GM21367 (cell line): ENCODE results near the gene HECTD4.

Experiments used
- ATAC-seq: cut with Tn5 transposase; IDR thresholded peaks from one replicate; pipeline ENCODE4 v1.9.1; 2021; ENCODE audit not compliant: unreplicated experiment

The HECTD4 gene

DNA sequence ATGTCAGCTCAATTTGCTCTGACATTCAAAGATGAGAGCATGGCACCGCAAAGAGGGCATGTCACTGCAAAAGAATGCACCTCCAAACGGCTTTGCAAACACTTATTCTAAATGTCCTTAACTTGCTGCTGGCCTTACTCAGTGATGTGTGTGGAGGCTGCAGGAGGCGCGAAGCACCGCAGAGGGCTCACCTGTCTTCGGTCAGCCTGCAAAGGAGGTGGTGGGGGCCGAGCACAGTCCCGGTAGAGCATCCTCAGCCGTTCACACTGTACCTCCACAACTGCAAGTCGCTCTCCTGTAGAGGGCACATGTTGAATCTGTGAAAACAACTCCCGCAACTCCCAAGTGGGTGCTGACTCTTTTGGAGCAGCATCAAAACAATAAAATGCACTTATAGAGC lies 163.0 kb downstream of the HECTD4 start:
- no peak for ATAC-seq

DNA sequence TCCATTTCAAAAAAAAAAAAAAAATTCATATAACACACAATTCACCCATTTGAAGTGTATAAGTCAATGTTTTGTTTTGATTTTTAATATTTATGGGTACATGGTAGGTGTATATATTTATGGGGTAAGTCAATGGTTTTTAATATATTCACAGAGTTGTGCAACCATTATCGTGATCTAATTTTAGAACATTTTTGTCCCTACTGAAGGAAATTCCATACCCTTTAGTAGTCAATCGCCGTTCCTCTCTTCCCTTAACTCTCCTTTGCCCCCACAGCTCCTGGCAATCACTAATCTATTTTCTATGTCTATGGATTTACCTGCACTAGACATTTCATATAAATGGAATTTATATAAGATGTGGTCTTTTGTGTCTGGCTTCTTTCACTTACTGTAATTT lies 164.1 kb downstream of the HECTD4 start:
- no peak for ATAC-seq

DNA sequence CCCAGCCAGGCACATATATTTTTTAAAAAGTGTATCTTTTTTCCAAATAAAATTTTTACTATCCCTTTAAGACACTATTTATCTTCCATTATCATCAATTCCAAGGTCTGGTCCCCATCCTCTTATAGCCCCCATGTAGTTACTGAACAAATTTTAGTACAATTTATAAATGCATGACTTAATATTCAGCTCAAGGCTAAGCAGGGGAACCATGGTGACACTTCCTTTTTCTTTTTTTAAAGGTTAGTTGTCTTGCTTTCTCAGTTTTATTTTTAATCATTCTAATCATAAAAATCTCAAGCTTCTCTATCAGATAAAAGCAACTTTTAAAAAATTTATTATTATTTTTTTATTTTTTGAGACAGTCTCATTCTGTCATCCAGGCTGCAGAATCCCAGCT lies 164.6 kb downstream of the HECTD4 start:
- no peak for ATAC-seq

DNA sequence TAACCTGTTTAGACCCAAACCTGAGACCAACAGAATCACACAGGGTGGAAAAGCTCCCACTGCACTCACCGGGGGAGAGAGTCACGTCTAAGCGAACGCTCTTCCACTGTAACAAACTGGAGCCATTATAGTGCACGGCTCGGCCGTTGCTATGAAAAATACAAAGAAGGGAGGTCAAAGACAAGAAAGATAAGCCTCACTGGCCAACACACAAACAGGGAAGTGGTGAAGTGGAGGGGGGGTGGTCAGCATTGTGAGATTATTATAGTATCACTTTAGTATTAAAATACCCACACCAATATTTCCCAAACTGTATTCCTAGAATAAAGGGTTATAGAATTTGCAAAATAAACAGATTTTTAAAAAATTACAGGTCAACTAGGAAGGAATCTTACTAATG lies 166.0 kb downstream of the HECTD4 start:
- ATAC-seq, result no peak

DNA sequence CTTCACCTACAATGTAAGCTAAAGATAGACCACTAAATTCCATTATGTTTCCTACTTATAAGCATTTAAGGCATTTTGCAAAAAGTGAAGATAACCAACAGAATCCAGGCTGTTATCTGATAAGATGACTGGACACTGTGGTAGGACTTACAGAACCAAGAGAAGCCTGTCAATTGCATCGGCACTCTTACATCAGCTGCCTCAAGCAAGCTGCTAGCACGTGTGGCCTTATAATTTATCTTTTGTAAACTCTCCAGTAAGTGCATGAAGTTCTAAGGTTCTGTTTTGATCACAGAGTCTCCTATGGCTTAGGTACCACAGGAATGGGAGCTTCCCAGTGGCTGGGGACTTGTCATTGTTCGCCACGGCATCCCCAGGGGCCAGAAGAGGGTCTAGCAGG lies 168.2 kb downstream of the HECTD4 start:
- no peak for ATAC-seq

DNA sequence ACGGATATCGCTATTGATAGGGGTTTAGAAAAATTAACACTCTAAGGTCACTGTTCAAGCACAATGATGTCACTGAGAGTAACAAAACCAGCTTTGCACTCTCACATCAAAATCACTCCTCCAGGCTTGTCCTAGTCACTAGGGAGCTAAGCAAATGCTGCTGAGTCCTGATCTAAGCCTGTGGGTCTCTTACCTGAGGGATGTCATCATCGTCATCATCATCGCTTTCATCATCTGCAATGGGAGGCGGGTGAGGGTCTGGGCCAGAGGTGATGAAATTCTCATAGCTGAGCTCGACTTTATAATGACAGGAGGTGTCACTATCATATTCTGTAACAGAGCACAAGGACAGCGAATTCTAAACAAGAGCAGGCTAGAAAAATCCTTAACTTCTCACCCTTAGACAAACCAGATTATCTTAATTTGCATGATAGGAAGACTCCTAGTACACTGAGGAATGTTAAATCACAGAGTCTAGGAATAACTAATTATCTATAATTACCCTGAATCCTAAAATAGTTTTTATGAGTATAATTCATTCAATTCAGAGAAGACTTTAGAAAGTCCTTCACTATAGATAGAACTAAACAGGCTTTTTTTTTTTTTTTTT lies 173.8 kb downstream of the HECTD4 start:
- no peak for ATAC-seq

DNA sequence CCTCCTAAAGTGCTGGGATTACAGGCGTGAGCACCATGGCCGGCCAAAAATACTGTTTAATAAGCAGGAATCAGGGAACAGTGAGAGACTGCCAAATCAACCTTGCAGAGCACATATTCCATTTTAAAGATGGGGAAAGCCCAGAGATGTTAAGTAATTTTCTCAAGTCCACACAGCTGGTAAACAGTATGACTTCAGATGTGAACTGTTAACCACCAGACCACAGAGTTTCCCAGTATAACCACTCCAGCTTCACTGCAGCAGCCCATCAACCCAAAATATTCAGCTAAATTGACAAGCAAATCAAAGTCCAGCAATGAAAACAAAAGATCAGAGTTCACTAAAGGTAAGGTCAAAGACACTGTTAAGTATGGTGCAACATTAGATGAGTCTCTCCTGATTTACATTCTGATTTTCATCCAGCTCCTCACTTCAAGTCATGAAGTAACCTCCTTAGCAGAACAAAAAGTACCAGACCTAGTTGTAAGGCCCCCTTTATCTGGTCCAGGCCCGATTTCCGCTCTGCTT lies 174.8 kb downstream of the HECTD4 start:
- ATAC-seq, result no peak

DNA sequence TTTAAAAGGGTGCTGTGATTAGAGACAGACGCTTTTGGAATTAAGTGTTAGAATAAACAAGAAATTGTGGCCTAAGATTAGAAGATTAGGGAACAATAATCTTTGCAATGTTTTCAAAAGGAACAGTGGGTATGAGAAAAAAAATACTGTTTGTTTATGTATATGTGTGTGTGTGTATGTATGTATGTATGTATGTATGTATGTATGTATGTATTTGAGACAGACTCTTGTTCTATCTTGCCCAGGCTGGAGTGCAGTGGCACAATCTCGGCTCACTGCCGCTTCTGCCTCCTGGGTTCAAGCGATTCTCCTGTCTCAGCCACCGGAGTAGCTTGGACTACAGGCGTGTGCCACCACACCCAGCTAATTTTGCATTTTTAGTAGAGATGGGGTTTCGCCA lies 175.3 kb downstream of the HECTD4 start:
- ATAC-seq, result no peak

DNA sequence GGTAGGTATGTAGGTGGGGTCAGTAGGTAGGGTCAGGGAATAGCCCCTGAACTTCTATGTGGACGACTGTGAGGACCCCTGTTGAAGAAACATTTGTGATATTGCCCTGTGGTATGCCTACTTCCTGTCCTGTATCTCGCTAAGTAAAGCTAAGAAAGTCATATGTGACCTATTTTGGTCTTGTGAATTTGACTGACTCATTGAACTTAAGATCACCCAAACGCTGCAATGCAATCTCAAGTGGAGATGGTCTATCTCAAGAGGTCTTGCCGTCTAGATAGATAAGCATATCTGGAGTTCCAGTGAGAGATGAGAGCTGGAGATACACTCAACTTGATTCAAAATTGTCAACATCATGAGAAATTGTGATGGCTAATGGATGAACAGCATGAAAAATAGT lies 183.1 kb downstream of the HECTD4 start:
- ATAC-seq, result no peak

DNA sequence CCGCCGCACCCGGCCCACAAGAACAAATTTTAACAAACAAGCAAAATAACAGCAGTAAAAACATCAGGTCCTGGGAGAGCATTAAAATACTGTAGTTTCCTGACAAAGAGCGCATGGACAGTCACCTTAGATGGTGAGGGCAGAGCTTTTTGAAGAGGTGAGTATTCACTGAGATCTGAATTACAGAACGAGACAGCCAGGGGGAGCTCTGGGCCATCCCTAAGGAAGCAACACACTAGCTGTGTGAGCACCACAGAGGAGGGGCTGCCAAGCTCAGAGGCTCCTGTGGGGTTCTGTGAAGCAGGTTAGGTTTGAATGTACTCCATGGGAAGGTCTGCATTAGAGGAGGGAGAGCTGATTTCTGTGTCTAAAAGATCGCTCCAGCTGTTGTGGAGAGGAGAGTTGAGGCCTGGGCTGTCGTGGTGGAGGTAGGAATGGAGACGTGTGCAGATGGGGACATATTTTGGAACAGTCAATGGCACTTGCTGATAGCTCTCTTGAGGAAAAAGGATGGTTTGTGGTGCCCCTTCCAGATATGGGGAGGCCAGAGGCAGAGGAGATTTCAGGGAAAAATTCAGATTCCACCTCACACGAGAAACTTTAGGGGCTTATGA lies 184.0 kb downstream of the HECTD4 start:
- no peak for ATAC-seq

DNA sequence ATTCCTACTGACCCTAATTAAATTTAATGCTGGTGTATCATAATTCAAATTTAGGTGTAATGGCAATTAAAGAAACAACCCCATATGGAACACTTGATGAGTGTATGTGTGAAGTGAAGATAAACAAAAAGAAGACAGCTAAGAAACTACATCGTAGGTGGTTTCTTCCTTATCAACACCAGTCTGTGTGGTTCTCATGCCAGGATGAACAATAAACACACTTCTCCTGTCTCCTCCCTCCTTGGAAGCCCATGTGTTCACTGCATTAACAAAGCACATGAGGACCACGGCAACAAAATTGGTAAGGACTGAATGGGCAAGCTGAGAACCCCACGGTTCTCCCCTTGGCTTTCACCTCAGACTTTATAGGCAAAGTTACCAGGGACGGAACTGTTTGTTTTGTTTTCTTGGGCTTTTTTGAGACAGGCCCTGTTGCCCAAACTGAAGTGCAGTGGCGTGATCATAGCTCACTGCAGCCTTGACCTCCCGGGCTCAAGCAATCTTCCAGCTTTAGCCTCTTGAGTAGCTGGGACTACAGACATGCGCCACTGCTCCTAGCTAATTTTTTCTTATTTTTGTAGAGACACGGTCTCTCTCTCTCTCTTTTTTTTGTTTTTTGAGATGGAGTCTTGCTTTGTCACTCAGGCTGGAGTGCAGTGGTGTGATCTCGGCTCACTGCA lies 185.9 kb downstream of the HECTD4 start:
- no peak for ATAC-seq

DNA sequence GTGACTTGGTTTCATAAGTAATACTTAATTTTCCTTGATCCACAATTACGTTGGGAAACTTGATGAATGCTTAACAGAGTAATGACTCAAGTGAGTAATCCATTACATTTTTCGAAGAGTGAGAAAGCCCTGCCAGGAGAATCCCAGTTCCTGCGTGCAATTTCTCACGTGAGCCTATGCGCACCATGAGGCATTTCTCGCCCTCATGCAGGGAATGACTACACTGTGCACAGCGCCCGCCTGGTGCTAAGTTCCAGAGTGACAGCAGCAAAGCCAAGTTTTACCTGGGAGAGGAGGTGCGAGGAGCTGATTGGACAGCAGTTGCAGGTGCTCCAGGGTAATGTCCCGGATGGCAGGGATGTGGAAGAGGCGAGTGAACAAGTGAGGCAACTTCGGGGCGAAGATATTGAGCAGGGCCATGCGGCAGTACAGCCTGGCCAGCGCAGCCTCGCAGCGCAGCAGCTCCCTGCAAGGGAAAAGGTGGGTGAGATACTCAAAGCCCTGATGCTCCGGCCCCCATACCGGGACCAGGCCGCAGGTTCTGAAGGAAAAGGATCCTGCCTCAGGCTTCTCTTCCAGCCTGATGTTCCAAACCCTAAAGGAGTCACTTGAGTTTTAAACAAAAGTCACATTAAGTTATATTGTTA lies 187.5 kb downstream of the HECTD4 start:
- ATAC-seq, result no peak

DNA sequence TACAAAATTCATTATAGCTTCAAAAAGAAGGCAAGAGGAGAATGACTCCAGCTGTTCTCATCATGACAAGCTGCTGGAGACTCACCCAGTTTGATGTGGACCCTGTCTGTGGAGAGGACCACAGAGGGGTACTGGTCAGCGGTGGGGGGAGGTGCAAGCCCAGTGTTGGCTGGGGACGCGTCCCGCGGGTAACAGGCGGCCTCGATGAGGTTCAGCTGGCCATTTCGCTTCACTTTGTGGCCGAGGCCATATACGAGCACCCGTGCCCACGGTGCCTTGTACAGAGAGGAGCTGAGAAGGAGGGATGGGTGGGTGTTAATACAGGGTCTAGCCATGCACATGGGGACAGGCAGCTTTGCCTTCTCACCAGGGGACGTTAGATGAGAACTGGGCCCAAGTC lies 189.8 kb downstream of the HECTD4 start:
- ATAC-seq, result no peak

DNA sequence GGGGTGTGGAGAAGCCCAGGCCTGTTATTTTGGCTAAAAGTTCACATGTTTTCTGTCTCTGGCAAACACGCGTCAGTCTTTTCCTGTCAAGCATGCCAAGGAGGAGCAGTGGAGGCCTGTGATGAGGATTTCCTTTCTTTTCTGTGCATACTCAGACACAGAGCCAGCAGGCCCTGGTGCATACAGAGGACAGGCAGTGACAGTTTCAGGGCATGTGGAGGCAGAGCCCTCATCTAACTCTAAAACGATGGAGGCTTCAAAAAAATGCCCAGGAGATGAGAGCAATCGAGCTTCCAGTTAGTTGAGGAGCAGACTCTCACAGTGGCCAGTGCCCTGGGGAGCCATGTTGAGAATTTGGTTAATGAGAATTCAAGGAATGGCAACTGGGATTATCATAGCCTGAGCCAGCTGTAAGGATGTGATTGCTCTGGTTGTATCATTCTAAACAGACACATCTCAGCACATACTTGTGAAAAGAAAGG lies 190.3 kb downstream of the HECTD4 start:
- no peak for ATAC-seq

DNA sequence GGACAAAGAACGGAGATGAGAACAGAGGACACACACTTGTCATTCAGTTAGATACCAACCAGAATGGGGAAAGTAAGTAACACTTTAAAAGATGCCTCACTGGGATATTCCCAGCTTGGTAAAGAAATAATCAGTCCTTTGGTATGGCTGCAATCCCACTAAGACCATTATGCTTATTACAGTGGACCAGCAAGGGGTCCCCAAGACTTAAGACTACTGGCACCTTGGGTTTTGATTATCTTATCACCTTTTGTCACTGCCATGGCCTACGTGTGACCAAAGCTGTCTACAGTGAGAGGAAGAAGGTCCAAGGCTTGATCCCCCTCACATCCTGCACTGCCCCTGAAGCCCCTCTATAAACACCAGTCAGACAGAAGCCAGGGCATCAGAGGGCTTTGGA lies 191.0 kb downstream of the HECTD4 start:
- ATAC-seq, result no peak

DNA sequence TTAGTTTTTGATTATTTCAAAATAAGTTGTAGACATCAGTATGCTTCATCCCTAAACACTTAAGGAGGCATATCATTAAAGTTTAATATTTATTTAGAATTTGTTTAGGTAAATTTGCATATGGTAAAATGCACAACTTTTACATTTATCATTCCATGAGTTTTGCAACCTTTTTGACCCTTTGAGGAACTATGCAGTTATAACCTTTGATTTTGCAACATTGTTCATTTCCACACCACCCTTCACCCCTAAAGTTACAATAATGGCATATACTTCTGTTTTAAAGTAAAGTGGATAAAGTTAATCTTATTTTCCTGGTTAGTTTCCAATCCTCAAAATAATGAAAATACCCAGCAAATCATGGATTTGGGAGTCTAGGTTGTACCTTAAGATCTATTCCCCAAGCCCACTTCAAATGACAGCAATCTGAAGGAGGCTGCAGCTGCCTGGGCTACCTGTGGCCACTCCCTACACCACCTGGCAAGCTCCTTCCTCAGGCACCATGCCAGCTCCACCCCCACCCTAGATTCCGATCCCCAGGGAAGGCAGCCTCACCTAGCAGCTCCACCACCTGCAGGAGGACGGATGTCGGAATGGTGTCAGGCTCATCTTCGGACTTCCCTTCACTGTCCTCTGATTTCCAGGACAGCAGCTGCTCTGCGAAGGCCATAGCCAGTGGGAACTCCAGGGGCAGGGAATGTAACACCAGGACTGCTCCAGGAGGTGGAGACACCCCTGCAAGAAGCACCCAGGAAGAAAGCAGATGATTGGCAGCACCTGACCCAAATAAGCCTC lies 191.8 kb downstream of the HECTD4 start:
- ATAC-seq, result no peak

DNA sequence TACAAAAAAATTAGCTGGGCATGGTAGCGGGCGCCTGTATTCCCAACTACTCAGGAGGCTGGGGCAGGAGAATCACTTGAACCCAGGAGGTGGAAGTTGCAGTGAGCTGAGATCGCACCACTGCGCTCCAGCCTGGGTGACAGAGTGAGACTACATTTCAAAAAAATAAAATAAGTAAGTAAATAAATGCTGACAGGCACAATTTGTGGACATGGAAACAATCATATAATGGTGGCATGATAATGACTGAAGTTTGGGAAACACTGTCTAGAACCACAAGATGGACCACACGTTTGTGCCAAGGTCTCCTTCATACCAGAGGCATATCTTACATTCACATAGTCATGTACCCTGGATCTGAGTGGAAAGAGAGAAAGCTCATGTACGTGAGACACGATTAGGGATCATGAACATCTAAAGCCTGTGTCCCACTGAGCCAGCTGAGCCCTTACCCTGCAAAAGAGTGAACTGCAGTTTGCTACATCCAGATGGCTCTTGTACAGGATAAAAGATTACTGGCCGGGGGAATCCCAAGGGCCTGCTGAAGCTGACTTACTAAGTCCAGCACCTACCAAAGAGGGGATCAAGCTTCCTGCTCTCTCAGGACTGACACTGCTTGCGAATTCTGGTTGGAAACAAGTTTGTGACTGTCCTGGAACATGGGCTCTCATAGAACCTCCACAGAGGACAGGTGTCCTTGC lies 194.0 kb downstream of the HECTD4 start:
- ATAC-seq, result no peak

DNA sequence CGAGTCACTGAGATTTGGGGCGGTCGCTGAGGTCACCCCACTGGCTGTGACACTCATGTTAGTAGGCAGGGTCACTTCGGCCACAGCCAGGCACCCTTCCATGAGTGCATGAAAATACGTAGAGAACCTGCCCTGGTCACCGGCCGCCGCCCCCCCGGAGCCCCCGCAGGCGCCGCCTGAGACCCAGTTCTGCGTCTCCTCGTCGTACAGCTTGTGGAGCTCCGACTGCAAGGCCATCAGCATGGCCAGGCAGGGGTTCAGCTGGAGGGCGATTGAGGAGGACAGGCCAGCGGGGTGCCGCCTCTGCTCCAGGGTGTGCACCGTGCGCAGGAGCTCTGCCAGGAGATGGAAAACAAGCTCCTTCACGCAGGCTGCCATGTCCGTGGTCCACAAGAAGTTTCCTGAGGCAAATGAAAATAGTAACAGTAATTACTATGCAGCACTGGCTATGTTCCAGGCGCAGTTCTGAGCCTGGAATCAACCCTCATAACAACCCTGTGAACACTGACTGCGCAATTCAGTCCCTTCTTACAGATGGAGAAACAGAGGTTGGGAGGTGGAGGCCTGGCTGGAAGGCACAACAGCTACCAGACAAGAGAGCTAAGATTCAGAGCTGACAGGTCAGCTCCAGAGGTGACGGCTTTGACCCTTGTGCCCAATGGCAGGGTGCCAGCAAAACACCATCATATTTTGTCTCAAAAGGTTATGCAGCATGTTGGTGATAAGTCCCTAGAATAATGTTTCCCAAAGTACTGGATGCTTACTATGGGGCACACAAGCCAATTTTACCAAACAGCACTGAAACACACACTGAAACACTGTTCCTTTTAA lies 196.9 kb downstream of the HECTD4 start:
- ATAC-seq, result no peak

DNA sequence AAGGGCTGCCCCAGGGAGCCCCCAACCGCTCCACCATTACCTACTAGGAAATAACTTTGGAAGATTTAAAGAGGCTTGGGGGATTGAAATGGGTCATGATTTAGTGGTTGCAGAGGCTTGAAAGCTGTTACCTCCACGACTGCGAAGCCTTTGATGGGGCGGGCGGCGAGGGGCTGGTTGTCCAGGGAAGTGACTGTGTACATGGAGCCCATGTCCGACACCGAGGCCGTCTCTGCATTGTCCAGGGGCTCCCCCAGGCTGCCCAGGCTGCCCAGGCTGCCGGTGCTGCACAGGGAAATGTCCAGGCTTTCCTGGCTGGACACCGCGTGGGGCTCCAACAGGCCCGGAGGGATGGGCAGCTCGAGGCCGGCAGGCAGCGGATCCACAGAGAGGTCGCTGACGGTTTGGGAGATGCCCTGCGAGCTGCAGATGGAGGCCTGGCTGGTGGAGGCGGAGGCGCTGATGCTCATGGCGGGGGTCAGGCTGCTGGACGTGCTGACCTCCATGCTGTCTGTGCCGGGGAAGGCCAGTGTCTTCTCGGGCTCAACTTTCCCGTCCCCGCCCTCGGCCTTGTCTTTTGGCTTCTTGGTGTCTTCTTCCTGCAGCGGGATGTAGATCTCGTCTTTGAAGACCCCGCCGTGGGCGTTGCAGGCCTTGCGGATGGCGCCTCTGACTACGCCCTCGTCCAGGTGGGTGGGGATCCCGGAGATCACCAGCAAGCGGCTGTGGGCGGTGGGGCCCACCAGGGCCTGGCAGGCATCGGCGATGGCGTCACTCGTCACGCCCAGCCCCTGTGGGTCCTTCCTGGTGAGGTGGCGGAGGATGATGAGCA lies 198.0 kb downstream of the HECTD4 start:
- no peak for ATAC-seq
